Measurements from ENCODE around the gene RAET1E. TPM values are rescaled to one million over a fixed set of nuclear protein-coding genes. Genes with fewer than 3 reads are reported as not detected.

RAET1E gene
- total RNA-seq, 1 experiment from 2014 or later = not detected

DNA sequence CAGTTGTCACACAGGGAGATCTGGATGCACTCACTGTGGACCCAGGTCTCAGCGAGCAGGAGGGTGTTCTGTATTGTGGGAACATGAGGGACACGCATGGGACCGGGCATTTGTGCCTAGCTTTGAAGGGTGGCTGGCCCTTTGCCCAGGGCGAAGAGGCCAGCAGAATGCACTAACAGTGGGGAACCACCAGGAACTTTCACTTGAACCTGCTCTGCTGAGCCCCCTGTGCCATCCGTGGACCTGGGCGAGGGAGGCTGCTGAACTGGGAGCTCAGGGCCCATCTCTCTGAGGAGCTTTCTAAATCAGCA is 42.7 kb upstream of the RAET1E start:
- H3K27ac Mint-ChIP-seq = no peak overlapping the region
- Histone ChIP-seq H4K91ac (ENCODE audit: insufficient read length, low read depth, low read length) (no peak overlapping the region), H4K5ac (ENCODE audit: insufficient read length, low read depth, low read length) (no peak overlapping the region), H3K79me1 (ENCODE audit: insufficient read depth, low read depth, low read length, poor library complexity, severe bottlenecking) (no peaks in the 10 kb centered on the region), H3K23ac (ENCODE audit: insufficient read length, low read depth, low read length) (no peak overlapping the region), H3K9me3 (ENCODE audit: control insufficient read depth, low read depth, low read length) (no peaks in the 10 kb centered on the region), H2AK5ac (ENCODE audit: insufficient read length, low read length) (no peak overlapping the region), H3K56ac (ENCODE audit: insufficient read length, low read depth, low read length) (no peak overlapping the region), H2BK5ac (ENCODE audit: insufficient read length, low read length) (no peak overlapping the region), H2AFZ (ENCODE audit: low read length) (no peak overlapping the region), H2BK12ac (ENCODE audit: insufficient read length, low read depth, low read length) (no peak overlapping the region), H3K9ac (ENCODE audit: extremely low read depth, insufficient read length, low read length) (no peak overlapping the region), H3T11ph (ENCODE audit: low read length) (no peak overlapping the region), H3K14ac (ENCODE audit: insufficient read depth, low read length) (no peak overlapping the region), H3K4ac (ENCODE audit: low read depth, low read length) (no peak overlapping the region), H3K27ac (ENCODE audit: insufficient read length, low read depth, low read length) (no peak overlapping the region), H2BK15ac (ENCODE audit: low read depth, low read length) (no peak overlapping the region), H2BK120ac (ENCODE audit: low read depth, low read length, poor library complexity, severe bottlenecking) (no peak overlapping the region), H2BK20ac (ENCODE audit: low read depth, low read length, poor library complexity, severe bottlenecking) (no peak overlapping the region), H3K23me2 (ENCODE audit: insufficient read length, low read depth, low read length, poor library complexity, severe bottlenecking) (peaks cover 20% of the 10 kb centered on the region), H3K4me2 (ENCODE audit: insufficient read depth, insufficient read length, low read length) (no peak overlapping the region), H3K4me1 (ENCODE audit: insufficient read depth, low read length) (no peaks in the 10 kb centered on the region), H4K8ac (replicated peaks; ENCODE audit: insufficient read length, low read depth, low read length) (no peak overlapping the region), H4K20me1 (ENCODE audit: control insufficient read depth, insufficient read depth, insufficient read length) (no peaks in the 10 kb centered on the region), H3K27me3 (ENCODE audit: insufficient read depth, low read length) (peaks cover 73% of the 10 kb centered on the region), H3K18ac (ENCODE audit: insufficient read length, low read depth, low read length) (no peak overlapping the region), H3K79me2 (ENCODE audit: insufficient read depth, low read length) (no peaks in the 10 kb centered on the region)
- TF ChIP-seq, protein P1, sequence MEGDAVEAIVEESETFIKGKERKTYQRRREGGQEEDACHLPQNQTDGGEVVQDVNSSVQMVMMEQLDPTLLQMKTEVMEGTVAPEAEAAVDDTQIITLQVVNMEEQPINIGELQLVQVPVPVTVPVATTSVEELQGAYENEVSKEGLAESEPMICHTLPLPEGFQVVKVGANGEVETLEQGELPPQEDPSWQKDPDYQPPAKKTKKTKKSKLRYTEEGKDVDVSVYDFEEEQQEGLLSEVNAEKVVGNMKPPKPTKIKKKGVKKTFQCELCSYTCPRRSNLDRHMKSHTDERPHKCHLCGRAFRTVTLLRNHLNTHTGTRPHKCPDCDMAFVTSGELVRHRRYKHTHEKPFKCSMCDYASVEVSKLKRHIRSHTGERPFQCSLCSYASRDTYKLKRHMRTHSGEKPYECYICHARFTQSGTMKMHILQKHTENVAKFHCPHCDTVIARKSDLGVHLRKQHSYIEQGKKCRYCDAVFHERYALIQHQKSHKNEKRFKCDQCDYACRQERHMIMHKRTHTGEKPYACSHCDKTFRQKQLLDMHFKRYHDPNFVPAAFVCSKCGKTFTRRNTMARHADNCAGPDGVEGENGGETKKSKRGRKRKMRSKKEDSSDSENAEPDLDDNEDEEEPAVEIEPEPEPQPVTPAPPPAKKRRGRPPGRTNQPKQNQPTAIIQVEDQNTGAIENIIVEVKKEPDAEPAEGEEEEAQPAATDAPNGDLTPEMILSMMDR (conservative IDR thresholded peaks at IDR 0.05) = no peak
- DNase-seq = no peak
- H3K4me1 Mint-ChIP-seq = peaks cover 12 to 14% of the 10 kb centered on the region in 2 experiments
- peaks cover 0 to 9% of the 10 kb centered on the region in 2 experiments; a peak in 2 of 5 replicates for H3K9me3 Mint-ChIP-seq
- H3K27me3 Mint-ChIP-seq (ENCODE audit: low read depth) = peaks cover 95% of the 10 kb centered on the region
- H3K4me3 Mint-ChIP-seq = peak overlapping the region in 1 of 2 experiments; percentile 55; a peak in 3 of 5 replicates
- no CpG with 5 or more reads among the region's 6 CpGs for WGBS (ENCODE audit: extremely low coverage, insufficient read length, low lambda C conversion rate)
- H3K36me3 Mint-ChIP-seq (ENCODE audit: insufficient read depth in 1 of 3, low read depth in 3 of 3) = peaks cover 0 to 4% (median 3%) of the 10 kb centered on the region in 3 experiments; a peak in 3 of 7 replicates
